Measurements from ENCODE around the gene CACNA2D3.

GRCh38 chr3:54759166-54759565 lies 636.8 kb downstream of the CACNA2D3 start:
- TF ChIP-seq POLR2AphosphoS5 (IDR thresholded peaks at IDR 0.05; ENCODE audit: low read depth, low read length): no peak
- no peak for TF ChIP-seq TAF1 (IDR thresholded peaks at IDR 0.05; ENCODE audit: low read depth, low read length)

All from GM12891 (cell line).